Mucosa of rectum (tissue), 2 donors: ENCODE measurements around the gene KCNQ2.
"Not testable (repeated sequence)": the region's sequence is repeated elsewhere in the genome, so short reads cannot be mapped to it uniquely, and the experiment has no call there.

Source experiments
- H3K27ac ChIP-seq, 2 donors: one replicate each; pipeline ENCODE4 v1.7.0; 2013; ENCODE audit warnings: inconsistent platforms in 2 of 2, low read depth in 2 of 2, low read length in 2 of 2
- H3K27me3 ChIP-seq, 2 donors: one replicate each; pipeline ENCODE4 v1.7.0; 2013; ENCODE audit warnings: low read length in 2 of 2; ENCODE audit not compliant: control insufficient read depth in 2 of 2, insufficient read depth in 2 of 2
- H3K36me3 ChIP-seq, 2 donors: one replicate each; pipeline ENCODE4 v1.7.0; 2013; ENCODE audit warnings: low read length in 2 of 2; ENCODE audit not compliant: control insufficient read depth in 2 of 2, insufficient read depth in 2 of 2
- H3K4me1 ChIP-seq, 2 donors: one replicate each; pipeline ENCODE4 v1.7.0; 2013; ENCODE audit warnings: low read length in 2 of 2, mild to moderate bottlenecking in 1 of 2; ENCODE audit not compliant: control insufficient read depth in 2 of 2, insufficient read depth in 2 of 2
- H3K4me3 ChIP-seq, 2 donors: one replicate each; pipeline ENCODE4 v1.7.0; 2013; ENCODE audit warnings: low read length in 2 of 2
- H3K9ac ChIP-seq, 2 donors: one replicate each; pipeline ENCODE4 v1.7.0; 2013; ENCODE audit warnings: low read length in 2 of 2, low read depth in 1 of 2, mild to moderate bottlenecking in 1 of 2
- H3K9me3 ChIP-seq, 2 donors: one replicate each; pipeline ENCODE4 v1.7.0; 2013; ENCODE audit warnings: low read length in 2 of 2; ENCODE audit not compliant: control insufficient read depth in 2 of 2
- donor health status: healthy.
- donor health status: Normal muscosa, but diverticular disease.

The KCNQ2 gene

GRCh38 chr20:63387393-63387792, 85.1 kb downstream of the KCNQ2 start:
- H3K9me3 ChIP-seq, result no peaks in the 10 kb centered on the region
- H3K4me3 ChIP-seq, result no peak overlapping the region
- no peak overlapping the region for H3K9ac ChIP-seq
- no peaks in the 10 kb centered on the region for H3K36me3 ChIP-seq
- H3K27ac ChIP-seq, result no peak overlapping the region
- H3K4me1 ChIP-seq, result no peaks in the 10 kb centered on the region
- H3K27me3 ChIP-seq, result no peaks in the 10 kb centered on the region

GRCh38 chr20:63386491-63386890, 86.0 kb downstream of the KCNQ2 start:
- no peaks in the 10 kb centered on the region for H3K36me3 ChIP-seq
- no peaks in the 10 kb centered on the region for H3K4me1 ChIP-seq
- H3K27ac ChIP-seq, result no peak overlapping the region
- H3K9ac ChIP-seq, result no peak overlapping the region
- H3K27me3 ChIP-seq, result no peaks in the 10 kb centered on the region
- H3K4me3 ChIP-seq, result no peak overlapping the region
- H3K9me3 ChIP-seq, result no peaks in the 10 kb centered on the region

- Histone ChIP-seq H3K27ac (no peak overlapping the region), H3K9me3 (no peaks in the 10 kb centered on the region), H3K9ac (no peak overlapping the region), H3K4me1 (no peaks in the 10 kb centered on the region), H3K4me3 (no peak overlapping the region), H3K27me3 (no peaks in the 10 kb centered on the region), H3K36me3 (no peaks in the 10 kb centered on the region)
Observed at GRCh38 chr20:63385819-63386218, 86.6 kb downstream of the KCNQ2 start.

GRCh38 chr20:63384336-63384735, 88.1 kb downstream of the KCNQ2 start:
- H3K27ac ChIP-seq, result no peak overlapping the region
- no peaks in the 10 kb centered on the region for H3K4me1 ChIP-seq
- no peaks in the 10 kb centered on the region for H3K27me3 ChIP-seq
- H3K4me3 ChIP-seq, result no peak overlapping the region
- H3K36me3 ChIP-seq, result no peaks in the 10 kb centered on the region
- no peaks in the 10 kb centered on the region for H3K9me3 ChIP-seq
- no peak overlapping the region for H3K9ac ChIP-seq

GRCh38 chr20:63383556-63383955, 88.9 kb downstream of the KCNQ2 start:
- no peak overlapping the region for H3K9ac ChIP-seq
- no peak overlapping the region for H3K27ac ChIP-seq
- H3K4me1 ChIP-seq, result no peaks in the 10 kb centered on the region
- H3K4me3 ChIP-seq, result no peak overlapping the region
- no peaks in the 10 kb centered on the region for H3K9me3 ChIP-seq
- H3K27me3 ChIP-seq, result no peaks in the 10 kb centered on the region
- no peaks in the 10 kb centered on the region for H3K36me3 ChIP-seq

GRCh38 chr20:63382551-63383300, 89.7 kb downstream of the KCNQ2 start:
- Histone ChIP-seq H3K4me3 (no peak overlapping the region), H3K4me1 (no peaks in the 10 kb centered on the region), H3K27ac (no peak overlapping the region), H3K9ac (no peak overlapping the region), H3K36me3 (no peaks in the 10 kb centered on the region), H3K27me3 (no peaks in the 10 kb centered on the region), H3K9me3 (no peaks in the 10 kb centered on the region)

GRCh38 chr20:63381781-63382431, 90.5 kb downstream of the KCNQ2 start:
- no peaks in the 10 kb centered on the region for H3K36me3 ChIP-seq
- H3K4me1 ChIP-seq, result no peaks in the 10 kb centered on the region
- H3K9ac ChIP-seq, result no peak overlapping the region
- H3K27me3 ChIP-seq, result peaks cover 0 to 8% of the 10 kb centered on the region in 2 donors
- H3K27ac ChIP-seq, result no peak overlapping the region
- H3K4me3 ChIP-seq, result no peak overlapping the region
- no peaks in the 10 kb centered on the region for H3K9me3 ChIP-seq

- Histone ChIP-seq H3K36me3 (no peaks in the 10 kb centered on the region), H3K4me1 (no peaks in the 10 kb centered on the region), H3K27me3 (peaks cover 0 to 8% of the 10 kb centered on the region in 2 donors), H3K9me3 (no peaks in the 10 kb centered on the region), H3K4me3 (no peak overlapping the region), H3K27ac (no peak overlapping the region), H3K9ac (no peak overlapping the region)
Observed at GRCh38 chr20:63380346-63380870, 92.0 kb downstream of the KCNQ2 start.

- not testable (repeated sequence) for H3K27me3 ChIP-seq, H3K4me1 ChIP-seq, H3K9ac ChIP-seq, H3K4me3 ChIP-seq, H3K9me3 ChIP-seq, H3K36me3 ChIP-seq, H3K27ac ChIP-seq
Observed at GRCh38 chr20:63379872-63380271, 92.6 kb downstream of the KCNQ2 start.

- H3K9ac ChIP-seq, result no peak overlapping the region
- H3K27me3 ChIP-seq, result peaks cover 0 to 8% of the 10 kb centered on the region in 2 donors
- no peaks in the 10 kb centered on the region for H3K36me3 ChIP-seq
- H3K4me3 ChIP-seq, result no peak overlapping the region
- H3K9me3 ChIP-seq, result no peaks in the 10 kb centered on the region
- H3K4me1 ChIP-seq, result no peaks in the 10 kb centered on the region
- no peak overlapping the region for H3K27ac ChIP-seq
Observed at GRCh38 chr20:63379296-63379695, 93.2 kb downstream of the KCNQ2 start.
